ELR (cell line): ENCODE results near the gene CNKSR2.

ENCODE experiments used
- DNase-seq: peaks from one replicate; pipeline ENCODE4 v3.0.0-alpha.2; 2015; ENCODE audit warnings: low read depth

The CNKSR2 gene

DNA sequence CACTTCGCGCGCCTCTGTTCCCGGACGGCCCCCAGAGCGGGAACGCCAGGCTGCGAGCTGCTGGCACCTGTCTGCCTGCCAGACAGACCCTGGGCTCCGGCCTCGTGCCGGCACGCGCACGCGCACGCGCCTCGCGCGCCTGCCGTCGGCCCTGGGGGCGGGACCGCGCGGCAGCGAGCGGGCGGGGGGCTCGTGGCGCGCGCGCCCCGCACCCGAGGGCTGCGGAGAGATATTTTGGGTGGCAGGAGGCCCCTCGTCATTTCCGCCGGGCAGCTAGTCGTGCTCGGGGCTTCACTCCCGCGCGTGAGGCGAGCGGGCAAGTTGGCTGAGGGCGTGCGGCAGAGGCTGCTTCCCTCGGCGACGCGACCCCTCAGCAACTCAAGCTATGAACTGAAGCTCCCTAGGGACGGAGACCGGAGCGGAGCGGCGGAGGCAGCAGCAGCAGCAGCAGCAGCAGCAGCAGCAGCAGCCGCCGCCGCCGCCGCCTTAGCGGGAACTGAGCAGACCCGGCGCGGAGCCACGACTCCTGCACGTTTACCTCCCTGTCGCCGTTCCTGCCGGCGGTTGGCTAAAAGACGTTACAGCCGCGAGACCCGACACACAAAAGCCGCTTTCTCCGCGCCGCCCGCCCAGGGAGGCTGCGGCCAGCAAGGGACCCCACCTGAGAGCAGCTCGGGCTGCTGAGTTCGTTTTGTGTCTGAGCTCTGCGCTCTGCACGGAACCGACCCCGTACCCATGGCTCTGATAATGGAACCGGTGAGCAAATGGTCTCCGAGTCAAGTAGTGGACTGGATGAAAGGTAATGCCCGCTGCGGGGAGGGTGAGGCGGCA is at the start of gene CNKSR2:
CNKSR2 (plus strand) TSS at position 256 of the 831 bp plus-strand sequence; CDS start at position 736, 480 bp downstream.
- peak; percentile 15 for DNase-seq

DNA sequence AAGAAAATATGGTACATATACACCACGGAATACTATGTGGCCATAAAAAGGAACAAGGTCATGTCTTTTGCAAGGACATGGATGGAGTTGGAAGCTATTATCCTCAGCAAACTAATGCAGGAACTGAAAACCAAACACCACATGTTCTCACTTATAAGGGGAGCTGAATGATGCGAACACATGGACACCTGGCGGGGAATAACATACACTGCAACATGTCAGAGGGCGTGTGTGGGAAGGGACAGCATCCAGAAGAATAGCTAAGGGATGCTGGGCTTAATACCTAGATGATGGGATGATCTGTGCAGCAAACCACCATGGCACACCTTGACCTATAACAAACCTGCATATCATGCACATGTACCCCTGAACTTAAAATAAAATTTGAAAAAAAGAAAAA is 19.5 kb upstream of the CNKSR2 start:
- no peak for DNase-seq

DNA sequence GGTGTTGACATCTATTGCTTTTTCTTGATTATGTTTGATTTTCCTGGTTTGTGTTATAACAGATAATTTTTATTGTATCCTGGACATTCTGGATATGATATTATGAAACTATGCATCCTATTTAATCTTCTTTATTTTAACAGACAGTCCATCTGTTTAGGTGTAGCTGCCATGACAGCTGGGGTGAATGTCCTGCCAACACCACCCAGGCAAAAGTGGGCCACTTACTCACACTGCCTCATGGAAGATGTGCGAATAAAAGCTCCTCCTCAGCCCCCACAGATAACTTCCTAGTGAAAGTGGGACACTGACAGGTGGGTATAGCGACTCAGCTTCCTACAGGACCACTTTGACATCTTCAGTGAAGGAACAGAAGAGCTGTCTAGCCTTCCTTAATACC is 18.4 kb upstream of the CNKSR2 start:
- DNase-seq, result no peak

DNA sequence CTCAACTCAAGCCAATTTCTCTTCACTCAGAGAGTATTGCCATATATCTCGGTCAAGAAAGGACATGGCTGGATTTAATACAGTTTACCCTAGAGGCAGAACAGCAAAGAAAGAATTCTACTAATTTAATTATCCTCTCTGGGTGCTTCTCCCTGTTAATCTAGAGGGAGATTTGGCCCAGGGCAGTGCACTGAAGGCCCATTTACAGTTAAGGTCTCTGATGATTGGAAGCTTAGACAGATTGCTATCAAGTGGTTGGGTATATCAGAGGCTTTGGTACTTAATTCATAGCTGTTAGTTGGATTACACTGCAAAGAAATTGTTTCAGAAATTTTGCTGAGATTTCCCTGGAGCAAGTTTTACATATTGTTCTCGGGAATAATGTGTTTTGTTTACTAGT is 4.6 kb upstream of the CNKSR2 start:
- DNase-seq, result no peak

DNA sequence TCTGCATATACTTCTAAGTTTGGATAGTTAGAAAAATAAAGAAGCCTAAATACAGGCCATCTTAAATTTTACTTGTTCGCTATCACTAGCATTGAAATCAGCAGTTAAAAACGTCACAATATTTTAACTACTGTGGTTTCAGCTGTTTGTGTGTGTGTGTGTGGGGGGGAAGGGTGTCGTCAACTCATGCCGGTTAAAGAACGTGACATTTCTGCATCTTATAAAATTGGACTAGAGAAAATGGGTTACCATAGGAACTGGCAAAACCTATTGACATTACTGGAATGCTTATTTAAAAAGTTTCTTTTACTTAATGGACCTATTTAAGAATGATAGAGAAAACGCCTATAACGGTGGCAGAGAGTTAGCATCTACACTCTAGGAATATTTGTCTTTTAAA is 1.2 kb upstream of the CNKSR2 start:
- DNase-seq, result no peak

- no peak for DNase-seq
Observed at GRCh38 chrX:21373637-21374162, 518 bp upstream of the CNKSR2 start.

- no peak for DNase-seq
Observed at GRCh38 chrX:21374994-21375707, 933 bp downstream of the CNKSR2 start.

DNA sequence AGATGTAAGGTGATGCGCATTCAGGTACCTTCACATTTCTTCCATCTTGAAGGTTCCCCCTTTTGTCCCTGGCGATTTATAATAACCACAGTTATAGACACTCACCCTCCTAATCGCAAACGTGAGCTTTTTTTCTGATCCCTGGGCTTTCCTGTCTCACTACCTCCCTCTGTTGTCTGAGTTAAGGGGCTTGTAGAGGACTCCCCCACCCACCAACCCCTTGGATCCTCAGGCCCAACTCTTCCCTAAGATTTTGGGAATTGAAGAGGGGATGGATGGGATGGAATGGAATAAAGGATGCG is 1.4 kb downstream of the CNKSR2 start:
- peak; percentile 3 for DNase-seq

DNA sequence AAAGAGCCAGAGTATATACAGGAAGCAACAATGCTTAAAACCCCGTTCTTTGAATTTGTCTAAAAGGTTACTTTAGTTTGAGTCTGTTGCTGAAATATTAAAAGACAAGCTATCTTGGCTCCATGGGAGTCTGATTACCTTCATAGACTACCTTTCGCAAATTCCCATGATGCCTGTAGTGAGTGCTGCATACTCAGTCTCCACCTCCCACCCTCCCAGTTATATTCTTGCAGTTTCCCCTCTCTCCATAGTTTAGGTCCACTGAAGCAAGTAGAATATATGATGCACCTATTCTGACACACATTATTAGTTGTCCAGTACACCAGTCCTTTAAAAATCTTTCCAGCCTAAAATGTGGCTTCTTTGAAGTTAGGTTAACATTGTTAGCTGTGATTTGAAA is 2.4 kb downstream of the CNKSR2 start:
- DNase-seq, result no peak

- no peak for DNase-seq
Observed at GRCh38 chrX:21379991-21380390, 5.8 kb downstream of the CNKSR2 start.

- DNase-seq, result peak; percentile 16
Observed at GRCh38 chrX:21382715-21383114, 8.5 kb downstream of the CNKSR2 start.

DNA sequence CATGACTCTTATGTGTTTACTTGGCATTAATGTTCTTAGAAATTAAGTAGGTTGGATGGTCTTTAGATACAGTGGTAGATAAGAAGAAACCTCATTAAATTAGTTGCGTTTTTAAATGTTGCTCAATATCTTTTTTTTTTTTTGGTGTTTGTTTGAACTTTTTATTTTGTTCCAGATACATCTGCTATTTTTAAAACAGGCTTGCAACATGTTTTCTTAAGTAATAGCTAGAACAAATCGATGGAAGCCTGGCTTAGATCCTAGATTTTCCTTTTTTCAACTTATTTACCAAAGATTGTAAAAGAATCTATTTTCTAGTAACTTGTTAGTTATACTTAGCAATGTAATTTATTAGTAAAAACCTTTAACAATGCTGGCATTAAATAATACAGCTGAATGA is 9.3 kb downstream of the CNKSR2 start:
- no peak for DNase-seq

- no peak for DNase-seq
Observed at GRCh38 chrX:21384178-21384577, 10.0 kb downstream of the CNKSR2 start.

- no peak for DNase-seq
Observed at GRCh38 chrX:21394792-21395191, 20.6 kb downstream of the CNKSR2 start.

- peak; percentile 34 for DNase-seq
Observed at GRCh38 chrX:21398426-21398825, 24.2 kb downstream of the CNKSR2 start.

DNA sequence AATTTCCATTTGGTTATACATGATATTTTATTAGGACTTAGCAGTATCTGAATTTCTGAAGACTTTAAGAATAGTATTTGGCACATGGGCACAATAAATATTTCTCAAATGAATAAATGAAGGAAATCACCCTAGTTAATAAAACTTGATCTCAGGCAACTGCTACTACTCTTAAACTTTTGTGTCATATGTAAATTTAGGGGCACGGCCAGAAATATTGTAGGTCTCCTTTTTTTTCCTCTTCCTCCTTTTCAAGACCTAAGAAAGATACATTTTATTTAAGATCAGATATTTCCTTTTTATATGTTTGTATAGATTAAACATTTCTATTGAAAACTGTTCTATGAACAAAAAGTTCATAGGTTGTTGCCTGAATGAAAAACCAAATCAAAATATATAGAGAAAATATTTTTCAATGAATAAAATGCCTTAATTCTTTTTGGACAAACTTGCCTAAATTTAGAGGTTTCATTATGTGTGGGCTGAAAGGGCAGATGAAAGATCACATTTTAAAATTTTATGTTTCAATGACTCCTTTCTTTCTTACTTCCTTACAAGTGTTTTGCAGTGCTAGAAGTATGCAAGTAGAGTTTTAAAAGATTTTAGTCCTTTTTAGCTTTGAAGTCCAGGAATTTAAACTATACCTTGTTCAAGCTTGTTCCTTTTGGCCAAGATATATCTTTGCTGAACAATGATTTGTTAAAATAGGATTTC is 26.3 kb downstream of the CNKSR2 start:
- DNase-seq, result no peak

DNA sequence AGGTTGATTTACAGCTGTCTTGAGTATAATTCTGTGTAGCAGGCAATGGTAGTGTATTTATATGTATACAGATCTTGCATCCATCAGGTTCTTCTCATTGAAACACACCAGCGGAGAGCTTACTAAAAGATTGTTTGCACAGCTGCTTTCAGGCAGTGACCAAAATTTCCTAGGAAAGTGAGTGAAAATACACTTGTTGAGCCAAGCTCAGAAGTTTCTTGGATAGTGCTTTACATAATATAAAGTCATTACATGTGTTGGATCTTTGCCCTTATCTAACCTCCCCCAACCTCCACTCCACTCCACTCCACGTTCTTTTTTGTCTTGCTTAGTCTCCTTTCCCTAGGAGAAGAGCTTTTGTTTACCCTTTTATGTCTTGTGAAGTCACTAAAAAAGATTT is 34.1 kb downstream of the CNKSR2 start:
- no peak for DNase-seq

DNA sequence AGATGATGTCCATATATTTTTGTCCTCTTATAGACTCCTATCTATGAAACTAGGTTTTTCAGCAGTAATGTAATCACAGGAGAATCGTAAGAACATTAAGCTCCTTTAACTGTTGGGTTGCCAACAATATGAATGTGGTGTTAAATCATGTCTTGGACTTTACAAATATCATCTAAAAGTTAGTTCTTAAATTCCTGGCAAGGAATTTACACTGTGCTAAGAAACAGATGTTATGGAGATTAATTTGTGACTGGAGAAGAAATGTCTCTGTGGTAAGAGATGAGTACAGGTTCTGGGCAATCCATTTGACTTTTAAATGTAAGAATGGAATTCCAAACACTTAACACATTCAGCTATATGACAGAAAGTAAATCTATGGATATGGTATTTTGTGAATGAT is 34.6 kb downstream of the CNKSR2 start:
- no peak for DNase-seq

DNA sequence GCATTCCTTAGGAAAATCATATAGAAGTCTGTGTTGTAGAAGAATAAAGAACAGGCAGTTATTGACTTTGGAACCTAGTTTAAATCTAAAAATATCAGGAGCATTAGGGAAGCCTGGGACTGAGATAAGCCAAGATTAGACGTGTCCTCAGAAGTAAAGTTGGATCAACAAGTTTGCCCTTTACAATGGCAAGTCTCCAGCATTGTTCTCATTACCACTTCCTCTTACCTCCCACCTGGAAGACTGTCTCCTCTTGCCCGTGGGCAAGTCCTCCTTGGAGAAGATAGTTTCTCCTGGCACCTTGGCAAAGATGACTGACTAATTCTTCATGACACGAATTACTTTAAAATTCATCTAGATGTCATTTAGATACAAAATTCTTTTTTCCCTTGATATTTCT is 37.8 kb downstream of the CNKSR2 start:
- peak; percentile 4 for DNase-seq

DNA sequence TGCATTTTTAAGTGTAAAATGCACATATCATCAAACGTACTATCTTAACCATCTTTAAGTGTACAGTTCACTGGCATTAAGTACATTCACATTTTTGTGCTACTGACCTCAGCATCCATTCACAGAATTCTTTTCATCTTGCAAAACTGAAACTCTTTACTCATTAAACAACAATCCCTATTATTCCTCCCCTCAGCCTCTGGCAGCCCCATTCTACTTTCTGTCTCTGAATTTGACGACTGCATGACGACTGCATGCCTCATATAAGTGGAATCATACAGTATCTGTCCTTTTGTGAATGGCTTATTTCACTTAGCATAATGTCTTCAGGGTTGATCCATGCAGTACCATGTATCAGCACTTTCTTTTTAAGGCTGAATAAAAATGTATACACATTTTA is 38.7 kb downstream of the CNKSR2 start:
- peak; percentile 72 for DNase-seq

- no peak for DNase-seq
Observed at GRCh38 chrX:21427086-21427485, 52.9 kb downstream of the CNKSR2 start.

DNA sequence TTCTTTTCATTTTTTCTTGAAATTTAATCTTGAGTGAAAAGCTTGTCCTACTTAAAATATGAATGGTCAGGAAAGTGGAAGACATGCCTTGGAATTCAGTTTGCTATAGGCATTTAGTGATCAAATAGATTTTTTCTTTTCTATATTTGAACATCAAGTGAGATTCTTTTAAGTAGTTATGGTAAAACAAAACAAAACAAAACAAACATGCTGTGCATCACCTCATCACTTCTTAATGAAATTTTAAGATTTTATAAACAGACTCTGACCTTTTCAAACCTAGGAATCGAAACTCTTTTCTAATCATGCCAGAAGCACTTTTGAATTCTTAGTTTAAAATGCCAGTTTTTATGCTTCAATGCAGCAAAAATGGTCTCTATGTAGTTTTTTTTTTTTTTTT is 62.8 kb downstream of the CNKSR2 start:
- DNase-seq, result no peak

DNA sequence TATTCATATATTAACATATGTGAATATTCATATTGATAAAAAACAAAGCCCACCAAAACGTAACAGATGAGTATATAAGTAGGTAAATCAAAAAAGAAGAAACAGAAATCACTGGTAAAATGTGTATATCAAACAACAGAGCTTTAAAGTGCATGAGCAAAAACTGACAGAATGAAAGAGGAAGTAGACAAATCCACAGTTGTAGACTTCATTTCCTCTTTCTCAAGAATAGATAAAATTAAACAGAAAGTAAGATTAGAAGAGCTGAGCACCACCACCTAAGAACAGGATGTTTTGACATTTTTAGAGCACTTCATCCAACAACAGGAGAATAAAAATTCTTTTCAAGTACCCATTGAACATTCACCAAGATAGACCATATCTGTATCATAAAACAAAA is 64.6 kb downstream of the CNKSR2 start:
- peak; percentile 1 for DNase-seq
